DND-41 (cell line): ENCODE data around the gene MAPK12.
A peak's percentile ranks its signal among the peaks of the same experiment; 100 is the strongest.

Experiments
- ATAC-seq: fragments of 200-7000 bp; cut with Tn5 transposase; 3 replicates; pipeline ENCODE4 v1.9.1; 2021; ENCODE audit warnings: low read depth; ENCODE audit not compliant: insufficient read depth
- DNase-seq: peaks from one replicate; pipeline ENCODE4 v3.0.0-alpha.2; 2020
- H2AFZ ChIP-seq: 2 replicates; pipeline ENCODE4 v1.6.0; 2012; ENCODE audit warnings: low read depth, low read length
- H3K27ac ChIP-seq: 2 replicates; pipeline ENCODE4 v1.5.1; 2012; ENCODE audit warnings: low read length, inconsistent platforms
- H3K27me3 ChIP-seq: fragments of 200-600 bp; sonication (generic); 2 replicates; pipeline ENCODE4 v1.6.0; 2012; ENCODE audit warnings: low read length, mild to moderate bottlenecking, inconsistent platforms; ENCODE audit not compliant: insufficient read depth, poor library complexity
- H3K36me3 ChIP-seq: 2 replicates; pipeline ENCODE4 v1.5.1; 2012; ENCODE audit warnings: low read length, inconsistent platforms; ENCODE audit not compliant: insufficient read depth
- H3K4me1 ChIP-seq: 2 replicates; pipeline ENCODE4 v1.5.1; 2012; ENCODE audit warnings: mild to moderate bottlenecking, low read length; ENCODE audit not compliant: insufficient read depth
- H3K4me2 ChIP-seq: 2 replicates; pipeline ENCODE4 v1.6.0; 2012; ENCODE audit warnings: mild to moderate bottlenecking, moderate library complexity, low read length, inconsistent platforms; ENCODE audit not compliant: insufficient read depth
- H3K4me3 ChIP-seq, 2 experiments: fragments of 200-600 bp in 1 of 2; shearing (Covaris generic) in 1 of 2; 2 replicates each; pipeline ENCODE4 v1.5.1; 2012 to 2016; ENCODE audit warnings: inconsistent platforms in 2 of 2, low read length in 2 of 2, mild to moderate bottlenecking in 2 of 2, low read depth in 1 of 2, moderate library complexity in 1 of 2
- H3K79me2 ChIP-seq: 2 replicates; pipeline ENCODE4 v1.6.0; 2012; ENCODE audit warnings: low read length, inconsistent platforms; ENCODE audit not compliant: insufficient read depth
- H3K9ac ChIP-seq: 2 replicates; pipeline ENCODE4 v1.6.0; 2012; ENCODE audit warnings: low read depth, mild to moderate bottlenecking, inconsistent platforms, low read length, moderate library complexity
- H3K9me3 ChIP-seq: 2 replicates; pipeline ENCODE4 v1.5.1; 2012; ENCODE audit warnings: low read length, moderate library complexity, mild to moderate bottlenecking, inconsistent platforms; ENCODE audit not compliant: insufficient read depth, severe bottlenecking
- H4K20me1 ChIP-seq: 2 replicates; pipeline ENCODE4 v1.6.0; 2012; ENCODE audit warnings: low read length; ENCODE audit not compliant: insufficient read depth
- CTCF ChIP-seq: IDR thresholded peaks from 2 replicates; pipeline ENCODE4 v1.5.1; 2012; ENCODE audit warnings: borderline replicate concordance, low read length, moderate library complexity, mild to moderate bottlenecking; ENCODE audit not compliant: poor library complexity, severe bottlenecking; ENCODE audit errors: extremely low read depth
- EZH2 ChIP-seq: IDR thresholded peaks from 3 replicates; pipeline ENCODE4 v1.6.1; 2012; ENCODE audit warnings: borderline replicate concordance, low read depth, mild to moderate bottlenecking, moderate library complexity, low read length, inconsistent platforms; ENCODE audit not compliant: severe bottlenecking

The MAPK12 gene

GRCh38 chr22:50271519-50271970, 10.1 kb upstream of the MAPK12 start:
- DNase-seq = peak; percentile 64
- peak overlapping the region in 1 of 2 experiments; percentile 53; a peak in 2 of 4 replicates for H3K4me3 ChIP-seq
- no peaks in the 10 kb centered on the region for H3K36me3 ChIP-seq
- no peak overlapping the region for H2AFZ ChIP-seq
- H3K27ac ChIP-seq = no peak overlapping the region
- no peaks in the 10 kb centered on the region for H3K79me2 ChIP-seq
- H3K4me1 ChIP-seq = peaks cover 28% of the 10 kb centered on the region
- peak overlapping the region; percentile 59; the same call in 1 of the 2 replicates for H3K9ac ChIP-seq
- H3K27me3 ChIP-seq = peaks cover 15% of the 10 kb centered on the region
- peaks cover 6% of the 10 kb centered on the region for H4K20me1 ChIP-seq
- H3K4me2 ChIP-seq = peak overlapping the region; percentile 71
- peak; percentile 25; the same call in 1 of the 3 replicates for ATAC-seq
- TF ChIP-seq EZH2 (peak; percentile 68), CTCF (peak; percentile 34)
- no peaks in the 10 kb centered on the region for H3K9me3 ChIP-seq

- Histone ChIP-seq H3K27me3 (peaks cover 15% of the 10 kb centered on the region), H4K20me1 (peaks cover 6% of the 10 kb centered on the region), H3K4me1 (peaks cover 28% of the 10 kb centered on the region), H2AFZ (peak overlapping the region; percentile 6), H3K27ac (0 out of 2 replicates have a peak overlapping the region, but pooled peaks have one; percentile 0), H3K4me3 (peak overlapping the region; percentile 28 to 53; a peak in 3 of 4 replicates), H3K36me3 (no peaks in the 10 kb centered on the region), H3K9me3 (no peaks in the 10 kb centered on the region), H3K4me2 (peak overlapping the region; percentile 71), H3K79me2 (no peaks in the 10 kb centered on the region), H3K9ac (peak overlapping the region; percentile 59)
- ATAC-seq (peak; percentile 67), DNase-seq (peak; percentile 71)
- TF ChIP-seq EZH2 (no peak), CTCF (no peak)
These were observed 9.3 kb upstream of the MAPK12 start for GRCh38 chr22:50270666-50271394.

- Histone ChIP-seq H2AFZ (peak within 1 kb of the TSS; percentile 64), H3K79me2 (no peaks in the 10 kb centered on the region), H3K27me3 (peaks cover 15% of the 10 kb centered on the region), H3K9ac (peak within 1 kb of the TSS; percentile 59), H3K27ac (peak within 1 kb of the TSS; percentile 7; the same call in 1 of the 2 replicates), H3K9me3 (no peaks in the 10 kb centered on the region), H4K20me1 (peaks cover 10% of the 10 kb centered on the region), H3K4me3 (peak within 1 kb of the TSS; percentile 28 to 62; a peak in 3 of 4 replicates), H3K4me1 (peaks cover 28% of the 10 kb centered on the region), H3K36me3 (no peaks in the 10 kb centered on the region), H3K4me2 (peak within 1 kb of the TSS; percentile 71)
- ATAC-seq (peak; percentile 61), DNase-seq (peak; percentile 79)
- TF ChIP-seq CTCF (no peak), EZH2 (no peak)
These were observed 8.6 kb upstream of the MAPK12 start, which contains the start of gene MAPK11 for GRCh38 chr22:50269970-50270665. TSS of gene MAPK11 (minus strand) at chr22:50270380. CDS start at chr22:50270292, 88 bp downstream.
